NCI-H1436 treated with DMSO at 0.1 percent for 48 hours (cell line): ENCODE results near the gene KIF2B.
"Not testable (repeated sequence)": the region's sequence is repeated elsewhere in the genome, so short reads cannot be mapped to it uniquely, and the experiment has no call there.

ENCODE experiments used
- DNase-seq: peaks from one replicate; lab custom pipeline; 2025; lab: John Stamatoyannopoulos, UW

The KIF2B gene, protein sequence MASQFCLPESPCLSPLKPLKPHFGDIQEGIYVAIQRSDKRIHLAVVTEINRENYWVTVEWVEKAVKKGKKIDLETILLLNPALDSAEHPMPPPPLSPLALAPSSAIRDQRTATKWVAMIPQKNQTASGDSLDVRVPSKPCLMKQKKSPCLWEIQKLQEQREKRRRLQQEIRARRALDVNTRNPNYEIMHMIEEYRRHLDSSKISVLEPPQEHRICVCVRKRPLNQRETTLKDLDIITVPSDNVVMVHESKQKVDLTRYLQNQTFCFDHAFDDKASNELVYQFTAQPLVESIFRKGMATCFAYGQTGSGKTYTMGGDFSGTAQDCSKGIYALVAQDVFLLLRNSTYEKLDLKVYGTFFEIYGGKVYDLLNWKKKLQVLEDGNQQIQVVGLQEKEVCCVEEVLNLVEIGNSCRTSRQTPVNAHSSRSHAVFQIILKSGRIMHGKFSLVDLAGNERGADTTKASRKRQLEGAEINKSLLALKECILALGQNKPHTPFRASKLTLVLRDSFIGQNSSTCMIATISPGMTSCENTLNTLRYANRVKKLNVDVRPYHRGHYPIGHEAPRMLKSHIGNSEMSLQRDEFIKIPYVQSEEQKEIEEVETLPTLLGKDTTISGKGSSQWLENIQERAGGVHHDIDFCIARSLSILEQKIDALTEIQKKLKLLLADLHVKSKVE

DNA sequence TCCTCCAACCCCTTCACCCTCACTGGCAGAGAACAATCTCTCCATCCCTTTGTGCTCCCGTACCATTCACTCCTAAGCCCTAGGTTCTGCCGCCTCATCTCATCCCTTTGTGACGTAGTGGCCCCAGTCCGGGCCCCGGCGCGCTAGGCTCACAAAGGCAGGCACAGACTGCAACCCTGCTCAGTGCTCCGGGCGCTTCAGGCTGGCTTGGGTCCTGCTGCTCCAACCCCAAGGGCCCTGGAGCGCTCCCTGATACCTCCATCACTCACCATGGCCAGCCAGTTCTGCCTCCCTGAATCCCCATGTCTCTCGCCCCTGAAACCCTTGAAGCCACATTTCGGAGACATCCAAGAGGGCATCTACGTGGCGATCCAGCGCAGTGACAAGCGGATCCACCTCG is at the start of gene KIF2B:
KIF2B (plus strand) TSS at position 164 of the 400 bp plus-strand sequence; CDS start at position 271, 107 bp downstream.
- no peak for DNase-seq

DNA sequence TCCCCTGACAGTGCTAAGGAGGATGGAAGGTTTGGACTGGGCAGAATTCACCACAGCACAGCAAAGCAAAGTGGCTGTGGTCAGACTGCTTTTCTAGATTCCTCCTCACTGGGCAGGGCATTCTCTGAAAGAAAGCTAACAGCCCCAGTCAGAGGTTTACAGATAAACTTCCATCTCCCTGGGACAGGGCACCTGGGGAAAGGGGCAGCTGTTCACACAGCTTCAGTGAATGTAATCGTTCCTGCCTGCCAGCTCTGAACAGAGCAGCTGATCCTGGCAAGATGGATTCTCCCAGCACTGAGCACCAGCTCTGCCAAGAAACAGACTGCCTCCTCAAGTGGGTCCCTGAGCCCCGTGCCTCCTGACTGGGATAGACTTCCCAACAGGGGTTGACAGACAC is 42.4 kb upstream of the KIF2B start:
- DNase-seq, result no peak

DNA sequence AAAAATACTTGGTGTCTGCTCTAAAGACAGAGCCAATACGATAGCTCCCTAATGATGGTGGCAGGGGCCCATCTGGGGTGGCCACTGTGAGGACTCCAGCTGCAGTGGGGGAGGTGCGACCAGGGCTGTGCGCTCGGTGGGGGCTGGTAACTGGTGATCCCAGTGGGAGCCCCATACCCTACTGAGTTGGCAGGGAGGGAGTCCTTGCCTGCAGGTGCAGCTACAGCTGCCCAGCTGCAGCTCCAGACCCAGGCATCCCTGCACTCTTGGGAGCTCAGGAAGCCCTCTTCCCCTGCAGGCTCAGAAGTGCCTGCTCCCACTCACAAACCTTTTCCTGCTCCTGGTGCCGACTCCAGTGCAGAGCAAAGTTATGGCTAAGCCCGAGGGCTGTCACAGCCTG is 31.2 kb upstream of the KIF2B start:
- no peak for DNase-seq

DNA sequence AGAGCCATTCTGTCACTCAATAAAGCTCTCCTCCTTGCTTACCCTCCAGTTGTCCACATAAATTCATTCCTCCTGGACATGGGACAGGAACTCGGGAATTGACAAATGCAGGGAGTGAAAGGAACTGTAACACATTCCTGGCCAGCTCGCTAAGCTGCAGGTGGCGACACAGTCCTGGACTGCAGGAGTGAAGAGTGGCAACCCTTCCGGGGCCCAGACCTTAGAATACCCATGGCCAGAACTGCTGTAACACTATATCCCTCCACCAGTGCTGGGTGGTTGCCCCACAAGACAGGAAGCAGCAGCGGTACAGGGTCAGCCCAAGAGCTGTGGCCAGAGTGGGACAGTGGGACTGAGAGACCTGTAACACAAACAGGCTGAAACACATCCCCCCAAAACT is 30.3 kb upstream of the KIF2B start:
- DNase-seq, result no peak

DNA sequence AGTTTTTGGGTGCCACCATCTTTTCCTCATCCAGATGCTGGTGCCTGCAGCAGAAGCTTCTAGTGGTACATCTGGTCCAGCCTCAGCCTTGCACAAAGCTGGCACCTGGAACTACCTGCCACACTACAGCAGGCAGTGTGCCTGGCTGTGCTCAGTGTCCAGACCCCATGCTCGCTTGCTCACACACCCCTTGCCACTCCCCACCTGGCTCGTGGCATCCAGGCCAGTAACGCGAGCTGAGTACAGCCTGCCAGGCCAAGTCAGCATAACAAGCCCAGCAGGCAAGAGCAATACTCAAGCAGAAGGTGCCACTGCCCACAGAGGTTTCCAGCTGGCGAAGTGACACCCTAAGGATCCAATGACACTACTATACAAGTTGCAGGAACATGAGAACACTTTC is 29.7 kb upstream of the KIF2B start:
- DNase-seq, result no peak

DNA sequence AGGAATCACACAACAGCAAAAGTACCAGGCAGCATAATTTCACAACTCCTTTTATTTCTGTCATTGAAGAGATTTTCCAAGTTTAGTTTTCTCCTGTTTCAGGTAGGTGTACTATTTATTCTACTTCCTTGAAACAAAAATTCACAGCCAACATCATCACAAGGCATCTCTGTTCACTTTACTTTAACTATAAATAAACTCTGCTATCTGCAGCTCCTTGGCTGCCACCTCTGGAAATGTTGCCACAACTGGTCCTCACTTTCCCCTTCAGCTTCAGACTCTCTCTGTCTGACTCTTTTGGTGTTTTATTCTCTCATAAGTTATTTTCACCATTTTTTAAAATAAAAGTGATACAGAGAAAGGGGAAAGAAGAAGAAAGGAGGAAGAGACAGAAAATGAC is 27.9 kb upstream of the KIF2B start:
- no peak for DNase-seq

DNA sequence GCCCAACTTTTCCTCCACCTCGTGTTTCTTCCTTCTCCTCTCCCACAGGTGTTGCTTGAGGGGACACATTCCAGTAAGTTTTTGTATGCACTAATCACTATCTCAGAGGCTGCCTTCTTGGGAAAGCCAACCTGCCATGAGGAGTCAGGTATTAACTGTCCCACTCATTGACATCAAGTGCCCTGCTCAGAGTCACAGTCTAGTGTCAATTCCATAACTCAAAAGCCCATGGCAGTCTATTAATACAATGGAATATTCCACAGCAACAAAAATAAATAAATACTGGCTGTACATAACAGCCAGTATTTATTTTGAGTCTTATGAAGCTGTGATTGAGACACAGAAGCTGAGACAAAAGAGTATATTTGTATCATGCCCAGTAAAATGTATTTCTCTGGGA is 26.1 kb upstream of the KIF2B start:
- DNase-seq, result no peak

DNA sequence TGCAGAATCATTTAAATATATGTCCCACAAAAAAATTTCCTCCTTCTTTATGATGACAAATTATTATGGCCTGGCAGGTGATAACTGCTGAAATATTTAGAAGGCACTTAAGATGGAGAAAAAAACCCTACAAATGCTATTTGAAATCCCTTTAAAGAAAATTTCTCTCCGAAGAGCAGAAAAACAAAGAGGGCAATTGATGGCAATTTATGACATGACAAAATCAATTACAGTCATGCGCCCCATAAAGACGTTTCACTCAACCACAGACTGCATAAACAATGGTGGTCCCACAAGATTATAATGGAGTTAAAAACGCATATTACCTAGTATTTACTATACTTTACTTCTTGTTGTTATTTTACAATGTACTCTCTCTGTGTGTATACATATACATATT is 25.2 kb upstream of the KIF2B start:
- no peak for DNase-seq

DNA sequence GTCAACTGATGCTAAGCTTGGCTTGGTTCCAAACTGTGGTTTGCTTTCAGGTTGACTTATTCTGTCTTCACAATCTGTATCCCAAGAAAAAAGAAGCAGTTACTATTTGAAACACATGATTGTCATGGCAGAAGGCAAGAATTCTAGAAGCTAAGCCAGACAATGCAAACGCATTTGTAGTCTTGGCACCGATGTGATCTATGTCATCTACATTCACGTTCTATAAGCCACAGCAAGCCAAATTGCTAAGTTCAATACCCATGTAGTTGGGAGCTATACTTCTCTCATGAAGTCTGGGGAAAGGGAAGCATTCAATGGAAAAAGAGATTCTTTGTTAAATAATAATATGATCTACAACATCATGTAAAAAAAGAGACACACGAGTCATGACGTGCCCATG is 18.3 kb upstream of the KIF2B start:
- DNase-seq, result no peak

DNA sequence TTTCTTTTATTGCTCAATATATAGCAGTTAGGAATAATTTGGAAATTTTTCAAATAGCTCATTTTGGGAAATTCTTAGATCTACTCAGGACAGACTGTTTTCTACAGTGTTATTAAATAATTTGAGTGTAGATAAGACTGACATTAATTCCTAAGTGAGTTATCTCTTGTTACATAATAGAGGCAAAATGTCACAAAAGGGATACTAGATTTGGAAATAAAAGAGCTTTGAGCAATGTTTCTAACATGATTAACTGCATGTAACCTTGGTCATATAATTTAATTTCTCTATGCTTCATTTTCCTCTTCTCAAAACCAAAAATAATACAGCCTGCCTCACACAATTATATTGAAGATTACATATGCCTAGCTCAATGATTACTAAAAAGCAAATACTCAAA is 16.3 kb upstream of the KIF2B start:
- DNase-seq, result no peak

DNA sequence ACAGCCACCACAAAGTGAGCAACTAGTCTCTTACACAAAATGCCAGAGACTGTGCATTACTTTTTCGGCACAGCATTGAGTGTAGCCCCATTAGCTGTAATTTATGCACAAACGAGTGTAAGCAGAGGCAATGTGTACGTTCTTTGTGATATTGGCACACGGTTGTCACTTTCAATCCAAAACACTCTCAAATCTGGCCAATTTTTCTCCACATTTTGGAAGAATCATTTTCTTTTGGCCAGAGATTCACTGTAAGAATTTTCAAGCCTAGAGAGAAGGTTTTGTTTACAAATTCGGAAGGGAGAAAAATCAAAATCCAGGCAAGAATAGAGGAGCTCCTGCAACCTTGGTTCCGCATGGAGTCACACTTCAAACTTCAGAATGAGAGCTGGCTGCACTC is 15.4 kb upstream of the KIF2B start:
- DNase-seq, result no peak

DNA sequence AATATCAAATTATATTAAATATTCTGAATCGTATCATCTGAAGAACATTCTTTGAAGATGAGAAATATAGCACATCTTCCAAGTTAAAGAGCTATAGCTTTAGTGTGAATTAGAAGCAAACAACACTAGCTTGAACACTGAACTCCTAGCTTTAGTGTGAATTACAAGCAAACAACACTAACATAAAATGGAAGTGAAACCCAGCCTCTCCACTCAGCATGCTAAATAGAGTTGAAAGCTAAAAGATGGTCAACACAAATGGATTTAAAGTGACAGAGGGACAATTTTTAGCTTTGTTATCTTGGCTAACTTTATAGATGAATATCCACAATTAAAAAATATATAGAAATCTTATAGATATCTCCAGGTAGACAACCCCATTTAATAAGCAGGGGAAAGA is 4.5 kb upstream of the KIF2B start:
- DNase-seq, result no peak

DNA sequence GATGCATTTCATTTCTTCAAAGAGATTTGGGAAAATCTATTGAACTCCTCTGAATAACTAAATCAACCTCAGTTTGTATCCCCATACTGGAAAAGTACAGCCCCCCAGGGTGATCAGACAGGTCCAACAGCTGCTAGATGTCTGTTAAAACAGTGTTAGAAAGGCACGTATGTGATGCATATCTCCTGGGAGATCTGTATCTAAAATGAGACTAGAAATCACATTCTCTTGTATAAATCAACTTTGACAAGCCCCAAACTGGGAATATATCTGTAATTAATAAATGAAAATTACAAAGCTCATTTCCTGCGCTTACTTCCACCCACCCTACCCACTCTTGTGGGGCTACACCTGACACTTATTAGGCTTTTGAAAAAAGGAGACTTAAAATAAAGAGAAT is 3.8 kb upstream of the KIF2B start:
- DNase-seq, result no peak

DNA sequence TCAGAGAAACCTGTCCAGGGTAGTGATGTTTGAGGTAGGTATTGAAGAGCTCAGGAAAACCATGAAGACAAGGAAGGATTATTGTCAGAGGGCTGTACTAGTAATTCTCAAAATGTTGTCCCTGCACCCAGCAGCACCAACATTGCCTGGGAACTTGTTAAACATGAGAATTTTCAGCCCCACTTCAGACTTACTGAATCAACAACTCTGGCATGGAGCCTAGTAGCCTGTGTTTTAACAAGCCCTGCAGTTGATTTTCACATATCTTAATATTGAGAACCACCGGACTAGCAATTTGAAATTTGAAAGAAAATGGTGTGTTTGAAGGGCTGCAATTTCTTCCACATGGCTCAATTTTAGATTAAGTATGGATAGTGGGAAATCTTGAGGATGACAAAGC is 2.8 kb upstream of the KIF2B start:
- no peak for DNase-seq

DNA sequence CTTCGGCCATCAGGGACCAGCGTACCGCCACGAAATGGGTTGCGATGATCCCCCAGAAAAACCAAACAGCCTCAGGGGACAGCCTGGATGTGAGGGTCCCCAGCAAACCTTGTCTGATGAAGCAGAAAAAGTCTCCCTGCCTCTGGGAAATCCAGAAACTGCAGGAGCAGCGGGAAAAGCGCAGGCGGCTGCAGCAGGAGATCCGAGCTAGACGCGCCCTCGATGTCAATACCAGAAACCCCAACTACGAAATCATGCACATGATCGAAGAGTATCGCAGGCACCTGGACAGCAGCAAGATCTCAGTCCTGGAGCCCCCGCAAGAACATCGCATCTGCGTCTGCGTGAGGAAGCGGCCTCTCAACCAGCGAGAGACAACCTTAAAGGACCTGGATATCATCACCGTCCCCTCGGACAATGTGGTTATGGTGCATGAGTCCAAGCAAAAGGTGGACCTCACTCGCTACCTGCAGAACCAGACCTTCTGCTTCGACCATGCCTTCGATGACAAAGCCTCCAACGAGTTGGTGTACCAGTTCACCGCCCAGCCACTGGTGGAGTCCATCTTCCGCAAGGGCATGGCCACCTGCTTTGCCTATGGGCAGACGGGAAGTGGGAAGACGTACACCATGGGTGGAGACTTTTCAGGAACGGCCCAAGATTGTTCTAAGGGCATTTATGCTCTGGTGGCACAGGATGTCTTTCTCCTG is 769 bp downstream of the KIF2B start:
- DNase-seq, result no peak

DNA sequence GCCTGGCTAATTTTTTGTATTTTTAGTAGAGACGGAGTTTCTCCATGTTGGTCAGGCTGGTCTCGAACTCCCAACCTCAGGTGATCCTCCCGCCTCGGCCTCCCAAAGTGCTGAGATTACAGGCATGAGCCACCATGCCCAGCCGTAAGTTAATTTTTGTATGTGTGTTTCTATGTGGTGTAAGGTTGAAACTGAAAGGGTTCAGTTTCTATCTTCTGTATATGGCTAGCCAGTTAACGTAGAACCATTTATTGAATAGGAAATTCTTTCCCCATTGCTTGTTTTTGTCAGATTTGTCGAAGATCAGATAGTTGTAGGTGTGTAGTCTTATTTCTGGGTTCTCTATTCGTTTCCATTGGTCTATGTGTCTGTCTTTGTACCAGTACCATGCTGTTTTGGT is 12.0 kb downstream of the KIF2B start:
- DNase-seq, result not testable (repeated sequence)

DNA sequence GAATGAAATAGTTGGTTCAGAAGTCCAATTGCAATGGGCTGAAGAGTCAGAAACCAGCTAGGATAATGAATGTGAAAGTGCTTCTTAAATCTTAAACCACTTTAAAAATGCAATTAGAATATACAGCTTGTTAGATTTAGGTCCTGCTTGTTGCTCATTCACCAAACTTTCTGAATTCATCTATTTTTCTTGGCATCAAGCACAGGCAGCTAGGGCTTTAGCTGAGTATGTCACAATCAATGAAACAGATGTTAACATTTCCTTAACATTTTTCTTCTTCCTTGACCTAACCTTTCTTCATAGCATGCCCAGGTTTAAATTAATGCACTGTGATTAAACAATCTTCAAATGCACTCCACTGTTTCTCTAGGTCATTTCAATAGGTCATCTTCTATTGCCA is 14.4 kb downstream of the KIF2B start:
- DNase-seq, result no peak

DNA sequence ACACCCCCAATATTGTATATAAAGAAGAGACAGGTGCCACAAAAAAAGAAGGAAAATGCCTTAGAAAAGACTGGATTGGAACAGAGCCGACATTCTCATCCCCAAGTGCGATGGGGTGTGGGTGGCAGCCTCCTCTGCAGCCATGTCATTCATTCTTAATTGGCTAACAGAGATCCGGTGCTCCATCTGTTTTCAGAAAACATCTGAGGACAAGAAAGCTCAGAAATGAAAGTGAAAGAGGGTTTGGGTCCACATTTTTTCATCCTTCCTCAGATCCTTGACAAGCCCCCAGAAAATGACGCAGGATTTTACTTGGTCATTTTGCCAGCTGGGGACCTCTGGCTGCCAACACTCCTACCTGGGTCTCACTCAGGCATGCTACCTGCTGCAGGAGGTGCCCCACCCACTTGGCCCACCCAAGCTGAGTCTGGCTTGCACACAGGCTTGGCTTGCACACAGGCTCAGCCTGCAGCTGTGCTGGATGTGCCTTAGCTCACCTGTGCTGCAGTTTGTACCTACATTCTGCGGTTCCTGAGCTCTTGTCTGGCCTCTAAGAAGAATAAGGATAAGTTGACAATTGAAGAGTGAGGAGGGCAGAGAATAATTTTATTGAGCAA is 21.9 kb downstream of the KIF2B start:
- no peak for DNase-seq

DNA sequence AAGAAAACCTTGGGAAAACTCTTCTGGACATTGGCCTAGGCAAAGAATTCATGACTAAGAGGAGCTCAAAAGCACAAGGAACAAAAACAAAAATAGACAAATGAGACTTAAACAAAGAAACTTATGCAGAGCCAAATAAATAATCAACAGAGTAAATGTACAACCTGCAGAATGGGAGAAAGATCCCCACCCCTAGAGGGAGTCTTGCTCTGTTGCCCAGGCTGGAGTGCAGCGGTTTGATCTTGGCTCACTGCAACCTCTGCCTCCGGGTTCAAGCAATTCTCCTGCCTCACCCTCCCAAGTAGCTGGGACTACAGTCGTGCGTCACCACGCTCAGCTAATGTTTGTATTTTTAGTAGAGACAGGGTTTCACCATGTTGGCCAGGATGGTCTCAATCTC is 48.4 kb downstream of the KIF2B start:
- not testable (repeated sequence) for DNase-seq
